LNCaP clone FGC (cell line): ENCODE measurements around the gene BTBD9.

ENCODE experiments used
- DNase-seq: peaks from one replicate; pipeline ENCODE4 v3.0.0-alpha.2; 2011; ENCODE audit warnings: low read depth
- H3K4me3 ChIP-seq: 2 replicates; pipeline ENCODE4 v1.5.1; 2011; ENCODE audit warnings: mild to moderate bottlenecking, low read depth, low read length, control low read depth
- TF ChIP-seq, protein P1 (sequence below): IDR thresholded peaks from 2 replicates; pipeline ENCODE4 v1.5.1; 2012; ENCODE audit warnings: mild to moderate bottlenecking; ENCODE audit not compliant: control insufficient read depth, insufficient read depth; ENCODE audit errors: extremely low read depth

Gene BTBD9

GRCh38 chr6:38149531-38149930 is 490.2 kb downstream of the BTBD9 start:
- no peak for DNase-seq
- TF ChIP-seq, protein P1, sequence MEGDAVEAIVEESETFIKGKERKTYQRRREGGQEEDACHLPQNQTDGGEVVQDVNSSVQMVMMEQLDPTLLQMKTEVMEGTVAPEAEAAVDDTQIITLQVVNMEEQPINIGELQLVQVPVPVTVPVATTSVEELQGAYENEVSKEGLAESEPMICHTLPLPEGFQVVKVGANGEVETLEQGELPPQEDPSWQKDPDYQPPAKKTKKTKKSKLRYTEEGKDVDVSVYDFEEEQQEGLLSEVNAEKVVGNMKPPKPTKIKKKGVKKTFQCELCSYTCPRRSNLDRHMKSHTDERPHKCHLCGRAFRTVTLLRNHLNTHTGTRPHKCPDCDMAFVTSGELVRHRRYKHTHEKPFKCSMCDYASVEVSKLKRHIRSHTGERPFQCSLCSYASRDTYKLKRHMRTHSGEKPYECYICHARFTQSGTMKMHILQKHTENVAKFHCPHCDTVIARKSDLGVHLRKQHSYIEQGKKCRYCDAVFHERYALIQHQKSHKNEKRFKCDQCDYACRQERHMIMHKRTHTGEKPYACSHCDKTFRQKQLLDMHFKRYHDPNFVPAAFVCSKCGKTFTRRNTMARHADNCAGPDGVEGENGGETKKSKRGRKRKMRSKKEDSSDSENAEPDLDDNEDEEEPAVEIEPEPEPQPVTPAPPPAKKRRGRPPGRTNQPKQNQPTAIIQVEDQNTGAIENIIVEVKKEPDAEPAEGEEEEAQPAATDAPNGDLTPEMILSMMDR, result no peak
- H3K4me3 ChIP-seq, result no peak overlapping the region

DNA sequence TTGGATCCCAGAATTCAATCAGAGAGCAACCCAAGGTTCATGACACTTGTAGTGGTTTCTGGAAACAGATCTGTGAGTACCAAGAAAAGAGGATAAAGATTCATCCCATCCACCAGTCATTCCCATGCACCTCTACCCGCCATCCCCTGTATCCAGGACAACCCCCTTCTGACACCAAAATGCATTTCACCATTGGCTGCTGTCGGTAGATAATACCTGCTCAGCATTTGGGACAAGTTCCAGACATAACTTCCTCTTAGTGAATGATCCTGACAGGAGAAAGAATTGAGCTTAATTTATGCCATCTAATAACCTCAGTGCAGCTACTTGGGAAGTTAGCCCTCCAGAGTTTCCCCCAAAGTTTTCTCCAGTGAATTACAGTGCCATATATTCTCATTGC is 491.1 kb downstream of the BTBD9 start:
- no peak for DNase-seq
- TF ChIP-seq, protein P1, result no peak
- H3K4me3 ChIP-seq, result no peak overlapping the region

GRCh38 chr6:38146734-38147027 is 493.0 kb downstream of the BTBD9 start:
- DNase-seq, result no peak
- no peak overlapping the region for H3K4me3 ChIP-seq
- TF ChIP-seq, protein P1, result no peak

- no peak for DNase-seq
- TF ChIP-seq, protein P1, result no peak
- no peak overlapping the region for H3K4me3 ChIP-seq
Measured at GRCh38 chr6:38146021-38146733, 493.6 kb downstream of the BTBD9 start.

DNA sequence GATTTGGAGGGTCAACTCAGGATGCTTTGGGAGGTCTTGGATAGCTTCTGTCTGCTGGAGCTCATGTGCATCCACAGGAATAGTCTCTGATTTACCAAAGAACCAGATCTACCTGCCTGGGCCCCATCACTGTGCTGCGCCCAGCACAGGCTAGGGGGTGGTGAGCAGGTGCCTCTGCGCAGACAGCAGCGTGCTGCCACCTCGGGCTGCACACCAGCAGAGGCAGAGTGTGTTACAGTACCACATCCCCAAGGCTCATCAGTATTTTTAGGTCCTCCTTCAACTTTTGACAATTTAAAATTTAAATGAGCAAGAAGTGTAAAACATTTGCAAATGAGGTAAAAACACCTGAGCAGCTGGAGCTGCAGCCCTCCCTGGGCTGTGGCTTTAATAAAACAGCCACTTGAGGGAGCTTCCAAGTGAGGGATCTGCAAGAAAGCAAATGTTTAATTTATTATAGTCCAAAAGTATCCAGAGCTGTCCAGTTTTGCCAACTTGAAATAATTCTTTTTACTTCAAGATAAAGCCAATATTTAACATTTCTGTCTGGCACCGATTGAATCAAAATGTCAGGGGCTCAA is 495.3 kb downstream of the BTBD9 start:
- no peak overlapping the region for H3K4me3 ChIP-seq
- no peak for DNase-seq
- TF ChIP-seq, protein P1, result no peak

DNA sequence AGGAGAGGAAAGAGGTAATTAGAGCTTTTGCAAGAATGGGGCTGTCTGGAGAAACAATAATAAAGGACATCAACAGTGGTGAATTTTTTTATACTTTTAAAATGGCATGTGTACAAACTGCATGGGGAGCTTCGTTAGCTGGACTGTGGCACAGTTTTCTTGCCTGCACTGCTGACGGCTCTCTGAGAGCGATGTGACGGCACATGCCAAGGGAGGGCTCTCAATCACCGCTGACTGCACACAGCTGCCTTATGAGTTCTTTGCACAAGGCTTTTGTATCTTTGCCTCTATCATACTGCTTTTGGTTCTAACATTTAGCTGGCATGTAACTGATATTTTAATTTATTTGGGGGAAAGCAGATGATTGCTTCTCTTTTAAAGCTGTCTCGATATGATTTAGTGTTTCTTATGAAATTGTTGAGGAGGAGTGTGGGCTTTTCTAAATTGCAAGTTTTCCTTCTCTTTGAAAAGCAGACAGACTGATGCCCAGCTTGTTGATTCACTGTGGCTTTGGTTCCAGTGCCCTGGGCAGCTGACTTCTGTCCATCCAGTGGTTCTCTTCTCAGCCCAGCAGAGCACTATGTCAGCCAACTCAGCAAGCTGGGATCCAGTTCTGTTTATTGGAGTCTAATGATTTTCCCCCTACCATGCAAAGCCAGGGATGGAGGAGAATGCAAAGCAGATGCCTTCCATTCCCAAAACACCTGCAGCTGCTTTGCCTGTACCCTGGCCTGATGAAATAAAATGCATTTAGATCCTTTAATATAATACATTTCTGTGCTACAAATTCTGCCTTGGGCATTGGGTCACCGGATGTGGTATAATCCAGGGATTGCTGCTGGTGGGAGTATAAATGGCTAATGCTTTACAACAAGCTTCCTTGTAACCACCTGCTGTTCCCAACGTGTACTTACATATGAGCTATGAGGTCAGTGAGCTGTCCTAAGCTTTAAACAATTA is 496.3 kb downstream of the BTBD9 start:
- H3K4me3 ChIP-seq, result no peak overlapping the region
- TF ChIP-seq, protein P1, result no peak
- no peak for DNase-seq
